Activated CD4-positive, CD25-positive, alpha-beta regulatory T cell treated with anti-CD3 and anti-CD28 coated beads, Interleukin-2, amount 50 U/mL, for 72 hours (primary cell): ENCODE measurements around the gene TIMM17B.
A peak's percentile ranks its signal among the peaks of the same experiment; 100 is the strongest.
"Not testable (repeated sequence)": the region's sequence is repeated elsewhere in the genome, so short reads cannot be mapped to it uniquely, and the experiment has no call there.

Source experiments
- DNase-seq: peaks from one replicate; pipeline ENCODE4 v3.0.0; 2021

The TIMM17B gene

DNA sequence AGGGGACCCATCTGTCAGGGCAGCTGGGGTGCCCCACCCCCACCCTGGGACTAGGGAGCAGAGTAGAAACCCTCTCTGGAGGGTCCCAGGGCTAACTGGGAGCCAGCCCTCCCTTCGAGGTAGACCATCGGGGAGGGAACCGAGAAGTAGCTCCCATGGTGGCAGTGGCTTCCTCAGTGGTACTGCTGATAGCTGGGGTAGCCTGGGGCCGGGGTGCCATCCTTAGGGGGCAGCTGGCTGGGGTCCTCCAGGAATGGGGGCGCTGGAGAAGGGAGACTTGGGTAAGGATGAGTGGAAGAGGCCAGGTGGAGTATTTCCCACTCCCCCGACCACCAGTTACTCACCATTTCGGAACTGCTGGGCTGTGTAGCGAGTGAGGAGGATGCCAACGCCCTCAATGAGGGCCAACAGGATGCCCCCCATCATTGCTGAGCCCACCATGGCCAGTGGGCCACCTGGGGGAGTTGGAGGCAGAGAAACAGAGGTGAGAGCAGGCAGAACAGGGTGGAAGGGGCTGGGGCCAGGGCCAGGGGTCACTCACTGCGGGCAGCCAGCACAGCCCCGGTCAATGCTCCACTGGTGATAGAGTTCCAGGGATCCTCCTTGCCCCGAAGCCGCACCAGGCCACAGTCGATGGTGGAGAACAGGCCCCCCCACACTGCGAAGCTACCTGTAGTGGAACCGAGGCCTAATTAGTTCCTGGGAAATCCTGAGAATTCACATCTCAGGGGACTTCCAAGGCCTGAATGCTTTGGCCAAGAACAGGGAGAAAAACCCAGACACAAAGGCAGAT lies 3.8 kb downstream of the TIMM17B start:
- no peak for DNase-seq

DNA sequence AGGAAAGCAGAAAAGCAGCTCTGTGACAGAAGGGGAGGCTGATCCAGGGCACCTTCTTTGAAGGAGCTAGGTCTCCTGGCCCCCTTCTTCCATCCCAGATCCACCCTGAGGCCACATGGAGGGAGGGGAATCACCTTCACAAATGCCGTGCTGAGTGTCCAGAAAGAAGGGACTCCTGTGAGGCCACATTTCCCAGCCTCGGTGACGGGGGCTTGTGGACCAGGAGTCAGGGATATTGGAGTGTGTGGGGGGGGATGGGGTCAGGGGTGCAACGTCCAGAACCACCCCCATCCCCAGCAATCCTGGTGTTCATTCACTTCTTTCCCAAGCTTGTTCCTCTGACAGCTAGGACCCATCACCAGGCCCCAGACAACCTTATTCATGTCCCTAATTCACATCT lies 4.7 kb downstream of the TIMM17B start:
- no peak for DNase-seq

DNA sequence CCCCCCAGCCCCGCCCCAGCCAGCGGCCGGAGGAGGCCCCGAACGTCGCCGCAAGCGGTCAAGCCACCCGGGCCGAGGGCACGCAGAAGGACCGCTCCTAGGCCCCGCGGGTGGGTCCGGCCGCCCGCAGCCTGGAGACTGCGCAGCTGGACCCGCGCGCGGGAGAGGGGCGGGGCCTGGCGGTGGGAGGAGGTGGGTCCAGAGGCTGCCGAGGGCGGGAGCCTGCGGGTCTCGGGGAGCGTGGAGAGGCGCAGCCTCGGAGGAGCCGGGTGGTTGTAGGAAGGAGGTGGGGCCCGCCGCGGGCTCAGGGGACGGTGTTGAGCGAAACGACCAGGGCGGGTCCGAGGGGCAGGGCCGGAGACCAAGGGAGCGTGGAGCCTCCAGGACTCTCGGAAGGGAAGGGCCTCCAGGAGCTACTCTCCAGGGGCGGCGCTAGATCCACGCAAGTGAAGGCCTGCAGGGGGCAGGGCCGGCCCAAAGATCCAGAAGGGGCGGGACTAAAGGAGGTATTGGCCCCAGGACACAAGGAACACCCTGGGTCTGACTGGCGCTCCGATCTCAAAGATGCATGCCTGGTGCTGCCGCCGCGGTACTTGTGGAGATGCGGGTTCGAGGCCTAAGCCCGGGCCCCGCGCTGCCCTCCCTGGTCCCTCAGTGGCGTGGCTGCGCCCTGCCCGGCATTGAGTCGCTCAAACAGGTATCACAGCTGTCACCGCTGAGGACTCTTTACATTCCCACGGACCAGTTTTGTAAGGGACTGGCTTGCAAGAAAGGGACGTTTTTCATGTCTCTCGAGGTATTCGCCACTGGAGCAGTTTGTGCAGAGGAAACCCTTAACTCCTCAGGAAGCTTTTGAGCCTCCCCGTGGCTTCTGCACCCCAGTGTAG lies 5.9 kb downstream of the TIMM17B start:
- peak; percentile 73 for DNase-seq

DNA sequence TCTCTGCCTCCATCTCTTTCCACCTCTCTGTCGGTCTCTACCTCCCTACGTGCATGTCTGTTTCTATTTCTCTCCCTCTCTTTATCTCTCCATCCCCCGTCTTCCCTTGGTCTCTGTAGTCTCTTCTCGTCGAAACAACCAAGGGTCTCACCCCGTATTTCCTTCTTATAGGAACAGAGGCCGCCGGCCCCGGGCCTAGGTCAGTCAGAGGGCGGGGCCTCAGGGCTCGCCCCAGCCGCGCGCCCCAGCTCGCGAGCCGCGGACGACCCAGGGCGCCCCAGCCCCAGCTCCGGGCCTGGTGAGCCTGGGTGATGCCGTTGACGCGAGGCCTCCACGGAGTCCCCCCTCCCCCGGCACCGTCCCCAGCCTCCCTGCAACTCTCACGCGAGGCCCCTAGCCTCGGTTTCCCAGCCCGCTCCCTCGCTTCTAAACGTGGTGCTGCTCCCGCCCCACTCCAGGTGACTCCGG lies 6.6 kb downstream of the TIMM17B start:
- DNase-seq: no peak

DNA sequence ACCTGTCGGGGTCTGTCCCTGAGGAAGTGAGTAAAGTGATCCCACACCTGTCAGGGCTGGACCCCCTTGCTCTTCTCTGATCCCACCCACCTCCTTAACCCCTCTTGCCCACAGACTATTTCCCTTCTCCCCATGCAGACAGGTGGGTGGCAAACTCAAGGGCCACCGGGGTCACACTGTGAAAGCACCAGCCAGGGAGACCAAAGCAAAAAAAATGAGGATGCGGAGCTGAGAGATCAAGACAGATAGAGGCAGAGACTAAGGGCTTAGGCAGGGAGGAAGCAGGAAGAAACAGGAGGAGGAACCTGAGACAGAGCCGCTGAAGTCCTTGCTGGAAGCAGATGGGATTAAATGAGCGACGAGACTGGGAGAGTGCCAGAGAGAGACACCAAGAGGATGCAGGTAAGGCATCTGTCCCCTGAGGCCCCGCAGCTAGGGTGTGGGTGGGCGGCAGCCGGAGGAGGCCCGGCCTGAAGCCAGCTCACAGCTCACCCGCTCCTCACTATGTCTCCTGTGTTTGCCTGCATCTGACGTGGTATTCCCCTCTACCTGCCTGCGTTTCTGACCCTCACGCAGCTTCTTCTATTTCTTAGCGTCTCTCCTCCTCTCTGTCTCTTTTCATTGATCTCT lies 7.2 kb downstream of the TIMM17B start:
- no peak for DNase-seq

DNA sequence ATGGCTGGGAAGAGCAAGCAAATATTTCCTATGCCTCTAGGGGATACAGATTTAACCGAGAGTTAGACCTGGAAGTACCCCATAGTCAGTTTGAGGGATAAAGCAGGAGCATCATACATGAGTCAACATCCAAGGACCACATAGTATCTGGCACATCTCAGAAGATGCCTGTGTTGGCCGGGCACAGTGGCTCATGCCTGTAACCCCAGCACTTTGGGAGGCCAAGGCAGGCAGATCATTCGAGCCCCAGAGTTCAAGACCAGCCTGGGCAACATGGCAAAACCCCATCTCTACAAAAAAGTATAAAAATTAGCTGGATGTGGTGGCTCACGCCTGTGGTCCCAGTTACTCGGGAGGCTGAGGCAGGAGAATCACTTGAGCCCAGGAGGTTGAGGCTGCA lies 11.0 kb downstream of the TIMM17B start:
- DNase-seq: not testable (repeated sequence)

DNA sequence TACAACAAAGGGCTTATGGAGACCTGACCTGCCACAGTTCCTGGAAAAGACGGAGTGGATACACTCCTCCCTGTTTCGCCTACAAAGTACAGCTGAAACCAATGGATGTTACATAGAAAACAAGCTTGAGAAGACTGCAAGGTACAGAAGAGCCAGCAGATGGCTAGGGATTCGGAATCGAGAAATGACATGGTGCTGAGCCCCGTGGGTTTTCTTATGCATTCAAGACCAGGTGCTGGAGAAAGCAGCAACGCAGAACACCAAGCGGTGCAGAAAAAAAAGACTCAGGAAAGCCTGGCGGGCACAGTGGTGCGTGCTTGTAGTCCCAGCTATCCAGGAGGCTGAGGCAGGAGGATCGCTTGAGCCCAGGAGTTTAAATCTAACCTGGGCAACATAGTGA lies 13.8 kb downstream of the TIMM17B start:
- DNase-seq: no peak

DNA sequence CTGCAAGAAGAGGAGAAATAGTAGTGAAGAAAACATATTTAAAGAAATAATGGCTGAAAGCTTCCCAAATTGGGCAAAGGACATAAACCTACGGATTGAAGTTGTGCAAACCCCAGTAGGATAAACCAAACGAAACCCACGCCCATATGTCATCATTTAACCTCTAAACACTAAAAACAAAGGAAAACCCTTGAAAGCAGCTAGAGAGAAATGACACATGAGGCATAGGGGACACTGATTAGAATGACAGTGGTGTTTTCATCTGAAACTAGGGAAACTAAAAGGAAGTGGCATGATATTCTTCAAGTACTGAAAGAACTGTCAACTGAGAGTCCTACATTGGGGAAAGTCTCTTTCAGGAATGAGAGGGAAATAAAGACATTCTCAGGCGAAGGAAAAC lies 20.6 kb downstream of the TIMM17B start:
- not testable (repeated sequence) for DNase-seq

DNA sequence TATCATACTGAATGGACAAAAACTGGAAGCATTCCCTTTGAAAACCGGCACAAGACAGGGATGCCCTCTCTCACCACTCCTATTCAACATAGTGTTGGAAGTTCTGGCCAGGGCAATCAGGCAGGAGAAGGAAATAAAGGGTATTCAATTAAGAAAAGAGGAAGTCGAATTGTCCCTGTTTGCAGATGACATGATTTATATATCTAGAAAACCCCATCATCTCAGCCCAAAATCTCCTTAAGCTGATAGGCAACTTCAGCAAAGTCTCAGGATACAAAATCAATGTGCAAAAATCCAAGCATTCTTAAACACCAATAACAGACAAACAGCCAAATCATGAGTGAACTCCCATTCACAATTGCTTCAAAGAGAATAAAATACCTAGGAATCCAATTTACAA lies 25.6 kb downstream of the TIMM17B start:
- not testable (repeated sequence) for DNase-seq

DNA sequence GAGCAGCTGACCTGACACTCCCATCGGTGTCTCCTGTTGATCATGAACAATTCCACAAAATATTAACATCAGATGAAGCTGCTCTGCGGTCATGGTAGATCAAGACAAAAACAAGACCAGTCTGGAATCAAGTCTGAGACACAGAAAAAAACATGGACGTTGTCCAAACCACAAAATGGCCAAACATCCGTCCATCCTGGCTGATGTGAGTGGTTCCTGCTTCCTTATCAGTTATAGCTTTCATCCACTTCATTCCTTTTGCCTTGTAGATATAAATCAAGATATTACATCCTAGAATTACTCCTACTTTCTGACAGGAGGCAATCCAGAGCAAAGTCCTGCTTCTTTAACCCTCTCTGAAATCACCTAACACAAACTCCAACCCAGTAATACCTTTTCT lies 33.4 kb downstream of the TIMM17B start:
- no peak for DNase-seq

DNA sequence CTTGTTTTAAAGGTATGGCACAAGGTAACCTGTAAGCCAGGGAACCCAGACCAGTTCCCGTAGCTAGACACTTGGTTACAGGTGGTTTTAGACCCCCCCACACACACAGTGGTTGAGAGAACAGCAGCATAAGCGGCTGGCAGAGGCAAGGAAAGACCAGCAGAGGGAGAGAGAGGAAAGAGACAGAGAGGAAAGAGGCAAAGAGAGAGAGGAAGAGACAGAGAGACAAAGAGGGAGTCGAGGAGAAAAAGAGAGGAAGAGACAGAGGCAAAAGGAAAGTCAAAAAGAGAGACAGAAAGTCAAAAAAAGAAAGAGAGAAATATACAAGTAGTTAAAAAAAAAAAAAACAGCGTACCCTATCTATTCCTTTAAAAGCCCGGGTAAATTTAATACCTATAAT lies 42.7 kb downstream of the TIMM17B start:
- DNase-seq: no peak

DNA sequence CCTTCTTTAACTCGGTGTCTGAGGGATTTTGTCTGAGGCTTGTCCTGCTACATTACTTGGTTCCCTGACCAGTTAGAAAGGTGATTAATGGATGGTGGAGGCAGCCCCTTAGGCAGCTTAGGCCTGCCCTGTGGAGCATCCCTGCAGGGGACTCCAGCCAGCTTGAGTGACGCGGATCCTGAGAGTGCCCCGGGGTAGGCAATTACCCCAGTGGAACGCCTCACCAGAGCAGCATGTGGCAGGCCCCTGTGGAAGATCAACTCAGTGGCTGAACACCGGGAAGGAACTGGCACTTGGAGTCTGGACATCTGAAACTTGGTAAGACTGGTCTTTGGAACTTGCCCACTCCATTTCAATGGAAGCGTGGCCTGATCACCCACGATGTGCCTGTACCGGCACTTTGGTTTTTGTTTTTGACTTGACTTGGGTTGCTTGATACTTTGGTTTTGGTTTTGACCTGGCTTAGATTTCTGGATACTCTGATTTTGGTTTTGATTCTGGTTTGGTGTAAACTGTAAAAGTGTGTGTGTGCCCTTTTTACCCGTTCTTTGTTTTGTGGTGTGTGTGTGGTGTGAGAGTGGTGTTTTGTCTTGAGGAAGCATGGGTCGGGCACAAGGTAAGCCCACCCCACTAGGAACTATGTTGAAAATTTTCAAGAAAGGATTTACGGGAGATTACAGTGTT lies 43.3 kb downstream of the TIMM17B start:
- not testable (repeated sequence) for DNase-seq

DNA sequence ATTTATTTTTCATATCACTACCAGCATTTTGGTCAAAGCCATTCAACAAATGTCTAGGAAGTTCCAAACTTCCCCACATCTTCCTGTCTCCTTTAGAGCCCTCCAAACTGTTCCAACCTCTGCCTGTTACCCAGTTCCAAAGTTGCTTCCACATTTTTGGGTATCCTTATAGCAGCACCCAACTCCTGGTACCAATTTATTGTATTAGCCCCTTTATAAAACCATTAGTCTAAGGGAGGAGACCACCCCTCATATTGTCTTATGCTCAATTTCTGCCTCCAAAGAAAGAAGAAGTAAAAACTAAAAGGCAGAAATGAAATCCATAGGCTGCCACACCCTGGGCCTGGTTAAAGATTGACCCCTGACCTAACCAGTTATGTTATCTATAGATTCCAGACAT lies 44.1 kb downstream of the TIMM17B start:
- not testable (repeated sequence) for DNase-seq

DNA sequence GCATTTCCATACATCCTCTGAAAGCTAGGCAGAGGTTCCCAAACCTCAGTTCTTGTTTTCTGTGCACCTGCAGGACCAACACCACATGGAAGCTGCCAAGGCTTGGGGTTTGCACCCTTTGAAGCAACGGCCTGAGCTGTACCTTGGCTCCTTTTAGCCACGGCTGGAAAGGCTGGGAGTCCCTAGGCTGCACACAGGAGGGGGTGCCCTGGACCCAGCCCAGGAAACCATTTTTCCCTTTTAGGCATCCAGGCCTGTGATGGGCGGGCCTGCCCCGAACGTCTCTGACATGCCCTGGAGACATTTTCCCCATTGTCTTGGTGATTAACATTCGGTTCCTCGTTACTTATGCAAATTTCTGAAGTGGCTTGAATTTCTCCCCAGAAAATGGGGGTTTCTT lies 44.7 kb downstream of the TIMM17B start:
- no peak for DNase-seq

DNA sequence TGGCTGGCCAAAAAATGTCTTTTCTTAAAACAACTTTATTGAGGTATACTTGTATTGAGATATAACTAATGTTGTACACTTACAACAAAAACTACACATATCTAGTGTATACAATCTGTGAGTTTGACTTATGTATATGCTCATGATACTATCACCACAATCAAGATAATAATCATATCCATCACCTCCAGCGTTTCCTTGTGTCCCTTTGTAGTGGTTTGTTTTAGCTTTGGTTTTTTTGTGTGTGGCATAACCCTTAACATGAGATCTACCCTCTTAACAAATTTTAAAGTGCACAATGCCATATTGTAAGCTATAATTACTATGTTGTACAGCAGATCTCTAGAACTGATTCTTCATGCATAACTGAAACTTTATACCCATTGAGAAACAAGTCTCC lies 48.7 kb downstream of the TIMM17B start:
- DNase-seq: no peak
